Upper lobe of left lung (tissue), 4 donors: ENCODE results near the gene CAGE1.

Experiments
- CTCF ChIP-seq, 6 experiments: fragments of 450-650 bp in 4 of 6; fragments of 200-600 bp in 2 of 6; sonication (generic) in 2 of 6; IDR thresholded peaks; one replicate each; pipeline ENCODE4 v1.5.1; 2016 to 2019; ENCODE audit warnings: antibody characterized with exemption in 6 of 6
- POLR2AphosphoS5 ChIP-seq, 2 donors: sonication (generic); formaldehyde crosslinking; IDR thresholded peaks; one replicate each; pipeline ENCODE4 v1.5.1; 2017; ENCODE audit warnings: antibody characterized with exemption in 2 of 2

- no peak for TF ChIP-seq CTCF (IDR thresholded peaks at IDR 0.05)
- no peak for TF ChIP-seq POLR2AphosphoS5 (IDR thresholded peaks at IDR 0.05)
Observed at GRCh38 chr6:7377961-7378360, 11.6 kb downstream of the CAGE1 start.
